GM10266 (cell line): ENCODE data around the gene RIMBP2.
"Not testable (repeated sequence)": the region's sequence is repeated elsewhere in the genome, so short reads cannot be mapped to it uniquely, and the experiment has no call there.

Experiments
- DNase-seq: peaks from one replicate; pipeline ENCODE4 v3.0.0; 2012; ENCODE audit errors: extremely low spot score
- CTCF ChIP-seq: IDR thresholded peaks from 2 replicates; pipeline ENCODE4 v1.5.1; 2012; ENCODE audit warnings: mild to moderate bottlenecking, low read depth; ENCODE audit not compliant: control insufficient read depth, insufficient read depth; ENCODE audit errors: missing control alignments

The RIMBP2 gene

DNA sequence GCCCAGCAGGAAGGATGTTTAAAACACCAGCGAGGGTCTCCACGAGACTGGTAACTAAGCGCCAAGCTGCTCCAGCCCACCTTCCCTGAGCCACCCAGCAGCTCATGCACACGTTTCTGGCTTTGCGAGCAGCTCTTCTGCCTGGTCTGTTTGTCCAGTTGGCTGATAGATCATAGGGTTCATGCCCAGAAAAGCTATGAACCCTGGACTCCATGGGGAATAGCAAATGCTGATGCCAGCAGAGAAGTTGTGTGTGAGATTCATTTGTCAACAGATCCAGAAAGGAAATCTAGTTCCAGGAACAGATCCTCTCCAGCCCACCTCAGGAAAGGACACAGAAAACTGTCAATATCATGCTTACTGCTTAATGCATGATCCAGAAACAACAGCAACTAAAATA, 28.2 kb upstream of the RIMBP2 start:
- no peak for TF ChIP-seq CTCF
- no peak for DNase-seq

DNA sequence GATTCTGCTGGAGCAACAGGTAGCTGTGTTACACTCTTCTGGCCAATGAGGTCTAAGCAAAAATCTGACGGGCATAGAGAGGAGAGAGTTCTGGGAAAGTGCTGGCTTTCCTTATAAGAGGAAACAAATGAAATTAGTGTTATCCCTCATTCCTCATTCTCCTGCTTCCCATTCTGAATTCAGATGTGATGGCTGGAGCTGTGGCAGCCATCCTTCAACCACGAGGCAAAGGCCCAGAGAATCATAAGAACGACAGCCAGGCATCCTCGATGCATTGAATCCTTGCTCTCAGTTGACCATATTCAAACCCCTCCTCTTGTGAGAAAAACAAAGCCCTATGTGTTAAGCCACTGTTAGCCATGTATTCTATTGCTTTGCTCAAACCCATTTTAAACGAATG, 27.5 kb upstream of the RIMBP2 start:
- no peak for DNase-seq
- no peak for TF ChIP-seq CTCF

GRCh38 chr12:130743176-130743575, 27.1 kb upstream of the RIMBP2 start:
- TF ChIP-seq CTCF, result no peak
- no peak for DNase-seq

GRCh38 chr12:130742716-130743115, 26.6 kb upstream of the RIMBP2 start:
- DNase-seq, result no peak
- TF ChIP-seq CTCF, result no peak

DNA sequence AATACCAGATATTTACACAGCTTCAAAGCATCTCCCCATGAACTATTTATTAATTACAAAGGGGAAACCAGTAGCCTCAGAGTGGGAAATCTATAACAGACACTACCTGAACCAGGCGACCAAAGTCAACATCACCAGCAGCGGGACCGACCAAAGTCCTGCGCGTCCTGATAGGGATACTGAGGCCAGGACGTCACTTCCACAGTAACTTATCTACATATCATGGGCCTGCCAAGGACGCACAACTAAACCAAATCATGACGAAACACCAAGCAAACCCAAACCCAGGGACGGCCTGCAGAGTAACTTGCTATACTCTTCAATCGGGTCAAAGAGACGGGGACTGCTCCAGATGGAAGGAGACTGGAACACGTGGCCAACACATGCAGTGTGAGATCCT, 26.0 kb upstream of the RIMBP2 start:
- no peak for DNase-seq
- no peak for TF ChIP-seq CTCF

DNA sequence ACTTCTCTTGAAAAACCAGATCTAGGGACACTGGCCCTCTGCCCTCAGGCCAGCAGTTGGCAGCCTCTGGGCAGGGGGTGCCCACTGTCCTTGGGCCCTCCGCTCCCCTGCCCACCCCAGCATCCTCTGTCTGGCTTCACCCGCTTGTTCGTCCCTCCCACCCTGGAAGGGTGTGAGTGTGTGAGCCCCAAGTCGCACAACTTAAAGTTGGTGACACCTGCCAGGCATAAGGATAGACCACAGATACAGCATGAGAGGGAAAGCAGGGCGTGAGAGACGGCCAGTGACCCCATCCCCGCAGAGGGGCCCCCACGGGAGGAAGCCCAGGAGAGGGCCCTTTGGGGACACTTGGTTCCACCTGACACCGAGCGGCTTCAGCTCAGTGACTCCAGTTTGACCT, 23.5 kb upstream of the RIMBP2 start:
- no peak for DNase-seq
- TF ChIP-seq CTCF, result no peak

- DNase-seq, result not testable (repeated sequence)
These were observed 22.3 kb upstream of the RIMBP2 start for GRCh38 chr12:130738403-130738802.

- no peak for DNase-seq
- TF ChIP-seq CTCF, result no peak
These were observed 21.6 kb upstream of the RIMBP2 start for GRCh38 chr12:130737731-130738130.
